Measurements from ENCODE around the gene LARP1B.
"Not testable (repeated sequence)": the region's sequence is repeated elsewhere in the genome, so short reads cannot be mapped to it uniquely, and the experiment has no call there.

Gene LARP1B

DNA sequence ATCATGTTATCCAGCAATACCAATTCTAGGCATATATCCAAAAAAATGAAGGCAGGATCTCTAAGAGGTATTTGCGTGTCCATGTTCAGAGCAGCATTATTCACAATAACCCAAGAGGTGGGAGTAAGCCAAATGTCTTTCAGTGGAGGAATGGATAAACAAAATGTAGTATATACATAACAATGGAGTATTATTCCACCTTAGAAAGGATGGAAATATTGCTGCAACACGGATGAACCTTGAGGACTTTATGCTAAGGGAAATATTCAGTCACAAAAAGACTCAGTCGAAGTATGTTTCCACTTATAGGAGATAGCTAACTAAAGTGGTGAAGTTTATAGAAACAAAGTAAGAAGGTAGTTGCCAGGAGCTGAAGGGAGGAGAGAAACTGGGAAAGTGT, 74.3 kb downstream of the LARP1B start:
- DNase-seq (ENCODE audit: low read depth) = no peak

DNA sequence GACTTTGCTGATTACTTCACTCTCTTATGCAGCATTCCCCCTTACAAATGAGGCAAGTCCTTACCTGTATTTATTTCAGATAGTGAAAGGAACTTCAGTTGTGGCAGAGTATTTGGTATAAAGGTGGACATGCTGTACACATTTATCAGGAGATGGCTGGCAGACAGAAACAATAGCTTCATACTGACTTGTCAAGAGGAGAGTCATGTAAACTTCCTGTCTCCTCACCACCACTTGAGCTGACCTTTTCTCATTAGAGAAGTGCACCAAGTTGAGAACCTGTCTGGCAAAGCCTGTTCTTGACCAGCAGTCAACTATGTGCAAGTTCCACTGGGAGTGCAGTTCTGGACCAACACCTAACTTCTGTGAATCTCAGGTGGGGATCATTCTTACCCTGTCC, 80.8 kb downstream of the LARP1B start:
- no peak for DNase-seq (ENCODE audit: low read depth)

DNA sequence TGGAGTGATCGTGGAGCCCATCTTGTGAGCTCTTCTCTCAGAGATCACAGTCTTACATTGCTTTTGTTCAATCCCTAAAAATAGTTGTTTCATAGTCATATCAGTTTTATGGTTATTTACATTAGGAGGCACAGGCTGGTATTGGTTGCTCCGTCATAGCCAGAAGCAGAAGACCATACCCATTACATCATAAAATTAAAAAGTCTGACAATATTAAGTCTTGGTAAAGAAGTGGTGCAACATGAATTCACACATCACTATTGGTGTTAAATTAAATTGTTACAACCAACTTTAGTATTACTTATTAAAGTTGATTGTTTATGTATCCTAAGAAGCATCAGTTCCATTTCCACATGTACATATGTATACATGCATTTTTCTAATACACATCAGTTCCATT, 84.6 kb downstream of the LARP1B start:
- DNase-seq (ENCODE audit: low read depth) = no peak

DNA sequence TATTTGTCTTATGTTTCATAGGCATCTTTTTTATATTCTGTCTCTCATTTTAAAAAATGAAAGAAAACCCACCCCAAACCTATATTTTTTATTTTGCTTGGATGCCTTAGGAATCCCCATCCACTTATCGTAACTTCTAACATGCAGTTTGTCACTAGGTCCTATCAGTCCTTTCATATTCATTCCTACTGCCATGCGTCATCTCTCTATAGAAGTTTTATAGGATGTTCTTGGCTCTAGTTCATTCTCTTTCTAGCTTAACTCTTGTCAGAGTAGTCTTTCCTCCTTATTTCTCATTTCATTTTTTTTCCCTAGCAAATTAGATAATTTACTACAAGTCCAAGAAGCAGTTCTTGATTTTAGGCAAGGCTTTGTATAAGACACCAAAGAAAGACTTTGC, 92.7 kb downstream of the LARP1B start:
- DNase-seq (ENCODE audit: low read depth) = no peak

DNA sequence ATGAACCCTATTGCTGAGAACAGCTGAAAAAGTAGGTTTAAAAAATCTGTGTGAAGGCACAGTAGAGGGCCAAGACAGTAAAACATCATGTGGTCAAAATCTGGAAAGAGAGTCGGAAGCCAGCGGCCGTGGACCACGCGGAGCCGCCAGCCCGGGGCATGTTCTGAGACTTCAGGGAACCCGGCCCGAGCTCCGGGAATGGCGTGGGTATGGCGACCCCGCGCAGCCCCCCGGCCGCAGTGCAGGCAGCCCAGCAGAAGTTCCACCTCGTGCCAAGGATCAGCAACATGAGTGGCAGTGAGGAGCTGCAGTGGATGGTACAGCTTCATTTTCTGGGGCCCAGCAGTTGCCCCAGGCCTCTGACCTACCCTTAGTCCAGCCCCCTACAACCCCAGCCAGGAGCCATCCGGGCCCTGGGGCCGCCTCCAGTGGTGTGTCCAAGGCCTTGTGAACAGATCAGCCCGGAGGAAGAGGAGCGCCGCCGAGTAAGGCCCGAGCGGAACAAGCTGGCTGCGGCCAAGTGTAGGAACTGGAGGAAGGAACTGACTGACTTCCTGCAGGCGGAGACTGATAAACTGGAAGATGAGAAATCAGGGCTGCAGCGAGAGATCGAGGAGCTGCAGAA, 94.2 kb downstream of the LARP1B start:
- DNase-seq (ENCODE audit: low read depth) = no peak

DNA sequence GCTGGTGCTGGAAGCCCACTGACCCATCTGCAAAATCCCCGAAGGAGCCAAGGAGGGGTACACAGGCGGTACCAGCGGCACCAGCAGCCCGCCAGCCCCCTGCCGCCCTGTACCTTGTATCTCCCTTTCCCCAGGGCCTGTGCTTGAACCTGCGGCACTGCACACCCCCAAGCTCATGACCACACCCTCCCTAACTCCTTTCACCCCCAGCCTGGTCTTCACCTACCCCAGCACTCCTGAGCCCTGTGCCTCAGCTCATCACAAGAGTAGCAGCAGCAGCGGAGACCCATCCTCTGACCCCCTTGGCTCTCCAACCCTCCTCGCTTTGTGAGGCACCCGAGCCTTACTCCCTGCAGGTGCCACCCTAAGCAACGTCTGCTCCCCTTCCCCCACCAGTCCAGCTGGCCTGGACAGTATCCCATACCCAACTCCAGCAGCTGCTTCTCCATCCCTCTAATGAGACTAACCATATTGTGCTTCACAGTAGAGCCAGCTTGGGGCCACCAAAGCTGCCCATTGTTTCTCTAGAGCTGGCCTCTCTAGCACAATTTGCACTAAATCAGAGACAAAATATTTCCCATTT, 94.9 kb downstream of the LARP1B start:
- DNase-seq (ENCODE audit: low read depth) = no peak

DNA sequence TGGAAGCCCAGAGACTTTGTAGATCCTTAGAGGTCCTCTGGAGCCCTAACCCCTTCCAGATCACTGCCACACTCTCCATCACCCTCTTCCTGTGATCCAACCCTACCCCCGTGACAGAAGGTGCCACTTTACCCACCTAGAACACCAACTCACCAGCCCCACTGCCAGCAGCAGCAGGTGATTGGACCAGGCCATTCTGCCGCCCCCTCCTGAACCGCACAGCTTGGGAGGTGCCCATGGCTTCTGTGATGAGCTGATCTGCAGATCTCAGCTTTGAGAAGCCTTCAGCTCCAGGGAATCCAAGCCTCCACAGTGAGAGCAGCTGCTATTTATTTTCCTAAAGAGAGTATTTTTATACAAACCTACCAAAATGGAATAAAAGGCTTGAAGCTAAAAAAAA, 95.4 kb downstream of the LARP1B start:
- DNase-seq (ENCODE audit: low read depth) = not testable (repeated sequence)

DNA sequence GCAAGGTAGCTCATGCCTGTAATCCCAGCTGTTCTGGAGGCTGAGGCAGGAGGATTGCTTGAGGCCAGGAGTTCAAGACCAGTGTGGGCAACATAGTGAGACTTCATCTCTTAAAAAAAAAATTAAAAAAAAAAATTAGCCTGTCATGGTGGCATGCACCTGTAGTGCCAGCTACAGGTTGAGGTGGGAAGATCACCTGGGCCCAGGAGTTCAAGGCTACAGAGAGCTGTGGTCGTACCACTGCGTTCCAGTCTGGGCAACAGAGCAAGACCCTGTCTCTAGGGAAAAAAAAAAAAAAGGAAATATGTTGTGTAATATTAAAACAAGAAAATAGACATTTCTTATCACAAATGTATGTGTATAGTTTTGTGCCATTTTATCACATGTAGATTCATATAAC, 97.8 kb downstream of the LARP1B start:
- DNase-seq (ENCODE audit: low read depth) = no peak

DNA sequence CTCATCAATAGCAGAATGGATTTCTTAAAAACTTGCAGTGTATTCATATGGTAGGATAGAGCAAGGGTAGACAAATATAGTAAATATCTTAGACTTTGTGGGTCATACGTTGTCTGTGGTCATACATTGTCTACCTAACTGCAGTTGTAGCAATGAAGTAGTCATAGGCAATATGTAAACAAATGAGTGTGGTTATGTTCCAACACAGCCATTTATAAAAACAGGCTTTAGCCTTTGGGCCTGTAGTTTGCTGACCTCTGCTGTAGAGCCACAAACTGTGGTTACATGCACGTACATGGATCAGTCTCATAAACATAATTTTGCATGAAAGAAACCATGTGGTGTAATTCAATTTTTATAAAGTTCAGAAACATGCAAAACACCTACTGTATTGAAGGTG, 98.9 kb downstream of the LARP1B start:
- DNase-seq (ENCODE audit: low read depth) = no peak

DNA sequence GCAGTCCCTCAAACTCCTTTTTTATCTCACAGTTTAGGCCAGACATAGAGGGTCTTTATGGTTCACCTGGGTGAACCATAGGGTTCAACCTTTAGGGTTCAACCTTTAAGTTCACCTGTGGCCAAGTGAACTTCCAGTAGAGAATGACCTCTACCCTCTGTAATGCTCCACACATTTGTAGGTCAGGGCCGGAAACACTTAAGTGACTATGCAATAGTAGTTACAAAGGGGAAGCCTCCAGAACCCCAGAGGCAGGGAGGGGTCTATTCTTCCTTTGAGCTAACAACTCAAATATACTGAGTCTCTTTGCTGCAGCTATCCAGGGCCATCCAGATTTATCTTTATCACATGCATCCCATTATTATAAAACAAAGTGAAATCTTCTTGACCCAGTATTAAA, 100.0 kb downstream of the LARP1B start:
- DNase-seq (ENCODE audit: low read depth) = no peak

DNA sequence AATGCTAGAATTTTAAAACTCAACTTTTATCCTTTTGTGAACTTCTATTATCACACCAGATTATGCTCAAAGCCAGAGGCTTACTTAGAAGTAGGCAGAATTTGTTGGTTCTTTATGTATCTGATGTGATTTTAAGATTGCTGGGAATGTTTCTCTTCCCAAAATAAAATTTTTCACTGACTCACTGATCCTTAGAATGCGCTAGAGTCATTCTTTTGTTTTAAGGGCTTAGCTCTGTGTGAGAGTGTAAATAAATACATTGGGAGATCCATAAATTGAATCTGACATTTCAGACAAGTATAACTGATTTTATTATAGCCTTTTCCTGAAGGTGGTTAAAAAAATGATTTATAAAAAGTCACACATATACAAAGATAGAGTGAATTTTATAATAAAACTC, 101.3 kb downstream of the LARP1B start:
- no peak for DNase-seq (ENCODE audit: low read depth)

DNA sequence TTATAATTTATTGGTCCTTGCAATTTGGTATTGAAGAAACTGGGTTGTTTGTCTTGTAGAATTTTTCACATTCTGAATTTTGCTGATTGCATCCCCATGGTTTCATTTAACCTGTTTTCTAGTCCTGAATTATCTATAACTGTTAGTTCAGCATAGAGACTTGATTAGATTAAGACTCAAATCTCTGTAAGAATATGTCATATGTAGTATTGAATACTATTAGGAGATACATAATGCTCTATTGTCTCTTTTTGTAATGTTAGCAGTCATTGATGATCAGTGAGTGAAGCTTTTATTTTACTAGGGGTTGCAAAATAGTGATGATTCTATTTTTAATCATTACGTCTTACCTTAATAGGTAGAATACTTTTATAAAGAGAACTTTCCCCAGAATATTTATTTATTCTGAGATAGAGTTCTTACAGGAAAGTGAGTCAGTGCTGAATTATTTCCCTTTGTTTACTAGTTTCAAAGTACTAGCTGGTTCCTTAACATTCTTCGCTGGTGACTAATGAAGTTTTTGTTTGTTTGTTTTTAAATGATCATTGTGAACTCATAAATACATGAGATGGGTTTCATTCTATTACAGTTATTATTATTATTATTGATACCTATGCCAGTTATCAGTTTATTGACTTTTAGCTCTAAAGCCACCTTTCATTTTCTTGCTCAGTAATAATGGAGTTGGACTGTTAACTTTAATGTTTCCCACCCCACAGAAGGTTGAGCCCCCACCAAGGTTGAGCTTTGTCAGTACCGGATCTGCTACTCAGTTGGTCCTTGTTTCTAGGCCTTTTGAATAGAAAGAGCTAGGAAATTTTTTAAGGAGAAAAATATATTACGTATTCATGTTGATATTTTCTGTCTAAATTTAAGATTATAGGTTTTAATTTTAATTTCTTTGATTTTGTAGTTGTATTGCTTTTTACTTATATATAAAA, 102.3 kb downstream of the LARP1B start:
- DNase-seq (ENCODE audit: low read depth) = no peak

DNA sequence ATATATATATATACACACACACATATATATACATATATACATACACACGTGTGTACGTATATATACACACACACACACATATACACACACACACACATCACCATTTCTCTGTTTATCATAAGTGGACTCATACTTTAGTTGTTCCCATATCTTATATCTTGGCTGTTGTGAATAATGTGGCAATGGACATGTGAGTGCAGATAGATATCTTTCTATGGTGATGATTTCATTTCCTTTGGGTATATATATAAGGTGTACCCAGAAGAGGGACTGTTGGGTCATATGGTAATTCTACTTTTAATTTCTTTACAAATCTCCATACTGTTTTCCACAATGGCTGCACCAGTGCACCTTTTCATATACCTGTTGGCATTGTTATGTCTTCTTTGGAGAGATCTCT, 105.9 kb downstream of the LARP1B start:
- DNase-seq (ENCODE audit: low read depth) = no peak

DNA sequence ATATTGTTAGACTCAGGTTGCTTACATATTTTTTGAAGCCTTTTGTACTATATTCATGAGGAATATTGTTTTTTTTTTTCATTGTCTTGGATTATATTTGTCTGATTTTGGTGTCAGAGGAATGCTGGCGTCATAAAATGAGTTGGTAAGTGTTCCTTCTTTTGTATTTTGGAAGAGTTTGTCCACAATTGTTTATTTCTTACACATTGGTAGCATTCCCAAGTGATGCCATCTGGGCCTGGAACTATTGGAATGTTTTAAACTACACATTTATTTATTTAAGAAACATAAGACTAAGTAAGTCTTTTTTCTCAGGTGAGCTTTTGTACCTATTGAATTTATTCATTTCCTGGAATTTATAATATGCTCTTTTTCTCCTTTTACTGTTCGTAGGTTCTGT, 107.6 kb downstream of the LARP1B start:
- no peak for DNase-seq (ENCODE audit: low read depth)

DNA sequence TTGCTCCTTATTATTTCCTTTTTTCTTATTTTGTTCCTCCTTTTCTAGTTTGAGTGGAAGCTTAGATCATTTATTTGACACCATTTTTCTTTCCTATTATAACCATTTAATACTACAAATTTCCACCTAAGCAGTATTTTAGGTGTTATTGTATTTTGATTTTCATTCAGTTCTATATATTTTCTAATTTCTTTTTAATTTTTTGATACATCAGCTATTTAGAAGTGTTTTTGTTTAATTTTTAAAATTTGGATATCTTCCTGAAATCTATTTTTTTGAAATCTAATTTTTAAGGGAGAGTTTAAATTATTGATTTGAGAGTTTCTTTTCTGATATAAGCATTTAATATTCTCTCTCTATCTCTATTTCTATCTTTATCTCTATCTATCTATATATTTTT, 108.1 kb downstream of the LARP1B start:
- no peak for DNase-seq (ENCODE audit: low read depth)

DNA sequence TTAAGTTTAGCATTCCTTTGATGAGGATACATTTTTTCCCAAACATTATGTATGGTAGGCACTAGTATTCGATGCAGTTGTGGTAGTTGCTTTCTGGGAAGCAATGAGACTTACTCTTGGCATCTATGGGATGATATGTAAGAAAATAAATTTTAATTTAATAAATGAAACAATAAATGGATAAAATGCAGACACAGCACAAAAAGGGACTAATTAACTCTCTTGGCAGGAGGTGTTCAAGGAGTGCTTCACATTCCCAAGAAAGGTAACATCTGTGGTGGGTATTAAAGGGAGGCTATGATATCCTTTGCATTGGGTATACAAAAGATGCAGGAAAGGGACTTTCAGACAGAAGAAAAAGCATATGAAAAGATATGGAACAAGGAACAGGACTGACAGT, 115.5 kb downstream of the LARP1B start:
- DNase-seq (ENCODE audit: low read depth) = no peak

DNA sequence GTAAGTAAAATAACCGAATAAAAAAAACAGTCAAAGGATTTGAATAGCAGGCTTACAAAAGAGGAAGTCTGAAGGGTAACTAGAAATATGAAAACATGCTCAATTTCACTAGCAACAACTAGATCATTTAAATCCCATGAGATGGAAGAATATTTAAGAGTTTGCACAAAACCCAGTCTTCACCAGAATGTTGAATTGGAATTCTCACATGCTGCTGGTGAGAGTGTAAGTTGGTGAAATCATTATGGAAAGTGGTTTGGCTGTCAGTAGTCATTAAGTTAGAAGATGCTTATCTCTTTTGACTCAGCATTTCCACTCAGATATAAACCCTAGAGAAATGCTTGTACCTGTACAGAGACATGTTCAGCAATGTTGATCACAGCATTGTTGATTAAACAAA, 116.4 kb downstream of the LARP1B start:
- no peak for DNase-seq (ENCODE audit: low read depth)

DNA sequence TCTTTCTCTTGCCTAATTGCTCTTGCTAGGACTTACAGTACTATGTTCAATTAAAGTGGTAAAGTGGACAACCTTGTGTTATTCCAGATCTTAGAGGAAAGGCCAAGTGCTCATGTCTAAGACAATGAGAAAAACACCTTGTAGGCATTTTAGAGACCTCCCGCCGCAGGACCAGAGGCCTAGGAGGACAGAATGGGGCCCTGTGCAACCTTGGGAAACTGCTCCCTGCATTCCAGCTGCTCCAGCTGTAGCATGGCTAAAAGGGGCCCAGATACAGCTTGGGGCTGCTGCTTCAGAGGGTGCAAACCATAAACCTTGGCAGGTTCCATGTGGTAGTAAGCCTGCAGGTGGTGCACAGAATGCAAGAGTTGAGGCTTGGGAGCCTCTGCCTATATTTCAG, 125.5 kb downstream of the LARP1B start:
- no peak for DNase-seq (ENCODE audit: low read depth)

DNA sequence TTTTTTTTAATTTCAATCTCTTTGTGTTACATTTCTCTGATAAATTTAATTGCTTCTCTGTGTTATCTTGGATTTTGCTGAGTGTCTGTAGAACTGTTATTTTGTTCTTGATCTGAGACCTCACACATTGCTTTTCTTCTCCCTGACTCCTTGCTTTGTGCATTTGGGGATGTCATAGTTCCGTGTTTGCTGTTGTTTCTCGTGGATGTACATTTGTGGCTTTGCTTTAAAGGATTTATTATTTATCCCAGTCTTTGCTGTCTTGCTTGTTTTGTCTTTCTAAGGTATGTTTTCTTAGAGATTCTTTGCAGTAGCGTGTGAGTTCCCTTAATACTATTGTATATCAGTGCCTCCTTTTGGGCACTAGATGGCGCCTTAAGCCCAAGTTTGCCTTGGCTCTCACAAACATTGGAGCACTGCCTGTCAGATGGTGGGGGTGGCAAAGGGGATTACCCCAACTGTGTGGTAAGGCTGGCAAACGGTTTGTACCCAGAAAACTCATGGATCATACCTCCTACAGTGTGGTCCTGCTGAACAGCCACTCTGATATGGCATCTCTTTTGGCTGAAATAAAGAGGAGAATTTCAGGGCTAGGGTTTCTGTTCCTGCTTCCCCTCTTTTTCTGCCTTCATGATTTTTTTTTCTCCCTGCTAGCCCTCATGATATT, 130.1 kb downstream of the LARP1B start:
- DNase-seq (ENCODE audit: low read depth) = peak; percentile 43

DNA sequence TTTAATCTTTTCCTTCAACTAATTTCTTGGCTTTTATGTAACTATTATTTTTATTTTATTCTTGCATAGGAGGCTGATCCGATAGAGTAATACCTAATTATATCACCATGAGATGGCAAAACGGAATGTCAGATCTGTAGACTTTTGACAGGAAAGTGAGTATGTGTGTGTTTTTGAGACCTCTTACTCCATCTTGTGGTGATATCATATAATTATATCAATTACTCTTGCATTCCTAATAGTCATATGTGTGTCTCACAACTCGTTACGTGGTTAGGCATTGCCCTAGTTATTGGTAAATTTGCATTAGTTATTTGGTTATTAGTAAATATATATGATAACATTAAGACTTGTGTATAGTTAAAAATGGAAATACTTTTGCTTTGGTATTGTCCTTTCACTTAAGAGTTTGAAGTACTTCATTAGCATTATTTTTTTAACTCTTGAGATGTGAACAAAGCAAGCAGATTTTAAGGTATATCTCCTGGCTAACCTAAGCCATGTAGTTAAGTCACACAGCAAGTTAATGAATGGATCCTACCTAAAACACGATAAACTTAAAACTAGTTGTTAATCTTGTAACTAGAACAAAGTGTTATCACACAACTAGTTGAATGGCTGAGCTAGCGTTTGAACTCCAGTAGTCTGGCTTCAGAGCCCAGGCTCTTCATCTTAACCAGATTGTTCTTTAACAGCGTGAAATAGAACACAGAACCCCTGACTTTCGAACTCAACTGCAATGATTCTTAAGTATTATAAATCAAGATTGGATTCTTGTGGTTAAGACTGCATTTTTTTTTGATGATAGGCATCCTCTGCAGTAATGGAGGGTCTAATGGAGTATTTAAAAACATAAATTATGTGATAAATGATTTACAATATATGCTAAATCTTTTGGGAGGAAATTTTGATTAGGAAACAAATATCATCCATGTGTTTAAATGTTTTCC, 159.4 kb downstream of the LARP1B start:
- no peak for DNase-seq (ENCODE audit: low read depth)

DNA sequence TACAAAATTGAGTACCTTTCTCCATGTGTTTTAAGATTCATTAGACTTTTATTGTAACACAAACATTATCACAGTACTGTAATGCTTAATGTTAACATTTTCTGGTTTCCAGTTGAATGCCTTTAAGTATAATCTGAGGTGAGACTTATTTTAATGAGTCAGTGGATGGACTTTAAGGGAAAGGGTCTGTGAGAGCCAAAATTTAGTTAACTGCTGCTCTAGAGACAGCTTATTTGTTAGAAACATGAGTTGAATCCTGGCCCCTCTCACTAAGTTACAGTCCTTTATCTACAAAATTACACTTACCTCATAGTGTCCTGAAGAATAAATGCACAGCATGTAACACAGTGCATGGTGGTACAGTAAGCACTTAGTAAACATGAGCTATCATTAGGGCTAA, 160.5 kb downstream of the LARP1B start:
- no peak for DNase-seq (ENCODE audit: low read depth)

DNA sequence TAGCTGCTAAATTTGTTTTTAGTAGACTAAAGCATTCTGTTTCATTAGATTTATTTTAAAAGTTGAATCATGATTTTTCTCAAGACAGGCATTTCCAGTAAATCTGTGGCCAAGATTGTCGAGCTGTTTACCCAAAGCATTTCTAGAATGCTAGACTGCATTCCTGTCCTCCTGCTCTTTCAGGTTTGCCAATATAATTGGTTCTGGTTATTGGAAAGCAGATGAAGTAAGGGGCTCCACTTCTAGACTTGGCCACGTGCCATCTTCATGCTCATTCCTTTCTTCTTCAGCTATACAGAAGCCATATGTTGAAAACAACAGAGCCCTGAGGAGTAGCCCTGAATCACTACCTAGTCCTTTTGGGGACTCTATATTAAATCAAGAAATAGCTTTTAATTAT, 164.0 kb downstream of the LARP1B start:
- DNase-seq (ENCODE audit: low read depth) = no peak
